RCC 7860 (cell line): Measurements from ENCODE around the gene RRM2.

Experiments
- DNase-seq: peaks from one replicate; pipeline ENCODE4 v3.0.0-alpha.2; 2015; ENCODE audit warnings: low spot score
- FAIRE-seq: peaks from 2 replicates; lab custom pipeline; 2012; peaks lifted over from hg19 to GRCh38; lab: Jason Lieb, UNC

Gene RRM2

DNA sequence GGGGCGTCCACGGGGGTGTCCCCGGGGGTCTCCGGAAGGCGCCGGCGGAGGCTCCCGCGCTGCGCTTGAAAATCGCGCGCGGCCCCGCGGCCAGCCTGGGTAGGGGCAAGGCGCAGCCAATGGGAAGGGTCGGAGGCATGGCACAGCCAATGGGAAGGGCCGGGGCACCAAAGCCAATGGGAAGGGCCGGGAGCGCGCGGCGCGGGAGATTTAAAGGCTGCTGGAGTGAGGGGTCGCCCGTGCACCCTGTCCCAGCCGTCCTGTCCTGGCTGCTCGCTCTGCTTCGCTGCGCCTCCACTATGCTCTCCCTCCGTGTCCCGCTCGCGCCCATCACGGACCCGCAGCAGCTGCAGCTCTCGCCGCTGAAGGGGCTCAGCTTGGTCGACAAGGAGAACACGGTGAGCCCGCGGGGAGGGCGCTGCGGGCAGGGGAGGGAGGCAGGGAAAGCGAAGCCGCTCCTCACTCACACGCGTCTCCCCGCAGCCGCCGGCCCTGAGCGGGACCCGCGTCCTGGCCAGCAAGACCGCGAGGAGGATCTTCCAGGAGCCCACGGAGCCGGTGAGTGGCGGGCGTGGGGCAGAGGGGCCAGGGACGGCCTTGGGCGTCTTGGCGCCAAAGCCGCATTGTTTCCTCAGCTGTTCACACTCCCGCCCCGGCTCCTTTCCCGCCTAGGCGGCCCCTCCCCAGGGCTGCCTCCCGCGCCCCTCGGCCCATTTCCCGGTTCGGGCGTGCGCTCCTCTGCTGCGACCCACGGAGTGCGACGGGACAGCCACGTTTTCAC is at the start of gene RRM2:
Gene RRM2, plus strand, starts transcription at position 240 of the 781 bp plus-strand sequence. Its CDS starts 60 bp downstream, at position 300.
- peak; percentile 89 for DNase-seq
- FAIRE-seq, result no peak

DNA sequence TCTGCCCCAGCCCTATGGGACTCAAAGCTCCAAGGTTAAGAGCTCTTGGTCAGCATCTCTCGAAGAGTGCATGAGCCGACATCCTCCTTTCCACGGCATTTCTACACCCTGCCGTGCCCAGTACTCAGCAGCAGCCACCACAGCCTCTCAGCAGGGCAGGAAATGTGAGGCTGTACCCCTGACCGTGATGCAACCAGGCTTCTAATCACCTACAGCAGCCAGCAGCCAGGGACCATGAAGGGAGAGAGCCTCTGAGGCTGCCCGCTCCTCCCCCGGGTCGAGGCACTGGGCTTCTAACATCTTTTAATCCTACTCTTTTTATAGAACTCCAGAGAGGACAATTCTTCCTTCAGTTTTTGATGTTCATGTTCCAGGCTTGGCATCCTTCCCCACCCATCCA is 48.8 kb upstream of the RRM2 start:
- FAIRE-seq, result no peak
- DNase-seq, result no peak

GRCh38 chr2:10075101-10075500 is 47.4 kb upstream of the RRM2 start:
- DNase-seq, result no peak
- FAIRE-seq, result no peak

DNA sequence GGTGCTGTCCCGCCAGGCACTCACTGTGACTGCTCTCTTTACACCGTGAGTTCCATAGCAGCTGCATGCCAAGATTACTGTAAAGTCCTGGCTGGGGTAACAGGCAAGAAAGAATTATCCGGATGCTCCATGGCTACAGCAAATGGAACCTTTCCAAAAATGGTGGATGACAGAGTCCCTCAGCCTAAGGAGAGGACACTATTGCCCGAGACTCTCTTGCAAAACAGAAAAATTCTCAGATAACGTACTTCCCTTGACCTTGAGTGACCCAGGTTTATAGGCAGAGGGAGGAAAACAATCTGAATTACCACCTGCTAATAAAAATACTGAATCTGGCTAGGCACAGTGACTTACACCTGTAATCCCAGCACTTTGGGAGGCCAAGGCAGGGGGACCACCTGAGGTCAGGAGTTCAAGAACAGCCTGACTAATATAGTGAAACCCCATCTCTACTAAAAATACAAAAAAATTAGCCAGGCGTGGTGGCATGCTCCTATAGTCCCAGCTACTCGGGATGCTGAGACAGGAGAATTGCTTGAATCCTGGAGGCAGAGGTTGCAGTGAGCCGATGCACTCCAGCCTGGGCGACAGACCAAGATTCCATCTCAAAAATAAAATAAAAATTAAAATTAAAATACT is 46.8 kb upstream of the RRM2 start:
- FAIRE-seq, result no peak
- DNase-seq, result no peak

DNA sequence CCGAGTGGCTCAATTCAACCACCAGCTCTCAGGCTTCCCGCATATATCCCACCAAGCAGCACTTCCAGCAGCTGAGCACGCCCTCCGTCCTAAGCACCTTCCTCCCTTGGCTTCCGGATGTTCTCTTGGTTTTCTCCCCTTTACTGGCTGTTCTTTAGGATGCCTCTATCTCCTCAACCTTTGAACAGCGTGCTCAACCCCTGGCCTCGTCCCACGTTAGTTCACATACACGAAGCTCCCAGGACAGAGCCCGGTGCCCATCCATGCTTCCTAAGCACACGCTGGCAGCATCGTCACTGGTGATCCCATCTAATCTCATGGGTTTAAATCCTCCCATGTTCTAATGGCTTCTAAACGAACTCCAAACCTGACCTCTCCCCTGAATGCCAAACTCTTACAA is 46.0 kb upstream of the RRM2 start:
- FAIRE-seq (no peak), DNase-seq (no peak)

DNA sequence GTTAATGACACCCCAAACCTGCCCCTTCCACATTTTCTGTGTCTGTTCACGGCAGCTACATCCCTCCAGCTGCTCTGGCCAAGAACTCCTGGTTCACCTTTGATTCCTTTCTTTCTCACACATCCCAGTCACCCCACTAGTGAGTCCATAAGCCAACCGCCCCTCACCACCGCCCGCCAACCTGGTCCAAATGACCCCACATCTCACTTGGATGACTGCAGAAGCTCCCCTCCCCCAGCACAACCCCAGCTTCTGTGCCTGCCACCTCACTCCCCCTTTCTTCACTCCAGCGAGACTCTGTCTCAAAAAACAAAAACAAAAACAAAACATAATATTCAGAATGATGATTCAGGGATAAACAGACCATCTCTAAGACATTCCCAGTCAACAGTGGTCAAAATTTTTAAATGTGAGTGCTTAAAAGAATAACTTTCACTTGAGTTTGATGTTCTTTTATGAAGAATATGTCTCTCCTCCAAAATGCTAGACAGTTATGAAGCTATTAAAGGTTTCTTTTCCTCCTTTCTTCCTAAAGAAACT is 45.5 kb upstream of the RRM2 start:
- FAIRE-seq (no peak), DNase-seq (no peak)

- FAIRE-seq (no peak), DNase-seq (no peak)
Measured at GRCh38 chr2:10078001-10078400, 44.5 kb upstream of the RRM2 start.

DNA sequence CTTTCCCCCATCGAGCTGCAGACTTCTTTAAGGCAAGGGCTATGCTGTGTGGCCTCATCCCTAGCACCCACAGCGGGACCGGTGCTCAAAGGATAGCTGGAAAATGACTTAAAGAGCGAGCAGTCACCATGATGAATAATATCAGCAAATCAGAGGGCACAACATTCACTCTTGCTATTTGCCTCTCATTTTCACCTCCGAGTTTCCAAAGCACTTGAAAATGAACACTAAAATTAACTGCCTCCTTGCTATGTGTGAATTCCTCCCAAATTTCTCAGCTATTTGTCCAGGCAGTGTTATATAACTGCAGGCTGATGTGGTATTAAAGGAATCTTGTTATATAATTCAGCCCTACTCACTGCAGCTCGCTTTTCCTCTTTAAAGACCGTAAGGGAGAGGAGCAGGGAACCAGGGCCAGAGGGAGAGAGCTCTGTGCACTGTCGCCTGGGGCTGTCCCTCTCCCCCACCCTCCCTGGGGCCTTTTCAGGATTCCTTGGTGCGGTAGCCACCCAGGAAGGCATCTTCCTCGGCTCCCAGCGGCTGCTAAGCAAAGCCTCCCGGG is 43.8 kb upstream of the RRM2 start:
- no peak for FAIRE-seq
- no peak for DNase-seq

DNA sequence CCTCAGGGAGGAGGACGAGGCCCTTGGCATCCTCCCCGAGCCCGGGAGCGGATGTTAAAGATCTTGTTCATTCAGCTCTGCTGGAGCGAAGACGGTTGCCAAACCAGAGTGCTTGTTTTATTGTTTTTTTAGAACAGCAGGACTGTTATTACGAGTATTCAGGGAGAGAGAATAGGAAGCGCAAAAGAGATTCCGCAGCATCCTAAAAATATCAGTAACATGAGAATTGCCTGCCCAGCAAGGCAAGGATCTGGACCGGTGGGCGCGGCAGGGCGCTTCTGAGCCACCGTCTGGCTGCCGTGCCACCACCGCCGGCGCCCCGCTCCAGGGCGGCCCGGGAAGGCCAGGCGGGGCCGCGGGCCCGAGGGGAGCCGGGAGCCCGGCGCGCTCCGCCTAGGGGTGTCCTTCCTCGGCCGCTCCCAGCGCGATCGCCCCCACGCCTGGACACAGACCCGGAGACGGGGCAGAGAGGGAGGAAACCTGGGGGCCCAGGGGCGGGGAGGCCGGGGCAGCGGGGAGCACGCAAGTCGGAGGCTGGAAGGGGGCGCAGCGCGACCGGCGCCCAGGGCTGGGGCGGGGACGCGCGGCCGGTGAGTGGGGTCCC is 43.2 kb upstream of the RRM2 start:
- FAIRE-seq, result no peak

DNA sequence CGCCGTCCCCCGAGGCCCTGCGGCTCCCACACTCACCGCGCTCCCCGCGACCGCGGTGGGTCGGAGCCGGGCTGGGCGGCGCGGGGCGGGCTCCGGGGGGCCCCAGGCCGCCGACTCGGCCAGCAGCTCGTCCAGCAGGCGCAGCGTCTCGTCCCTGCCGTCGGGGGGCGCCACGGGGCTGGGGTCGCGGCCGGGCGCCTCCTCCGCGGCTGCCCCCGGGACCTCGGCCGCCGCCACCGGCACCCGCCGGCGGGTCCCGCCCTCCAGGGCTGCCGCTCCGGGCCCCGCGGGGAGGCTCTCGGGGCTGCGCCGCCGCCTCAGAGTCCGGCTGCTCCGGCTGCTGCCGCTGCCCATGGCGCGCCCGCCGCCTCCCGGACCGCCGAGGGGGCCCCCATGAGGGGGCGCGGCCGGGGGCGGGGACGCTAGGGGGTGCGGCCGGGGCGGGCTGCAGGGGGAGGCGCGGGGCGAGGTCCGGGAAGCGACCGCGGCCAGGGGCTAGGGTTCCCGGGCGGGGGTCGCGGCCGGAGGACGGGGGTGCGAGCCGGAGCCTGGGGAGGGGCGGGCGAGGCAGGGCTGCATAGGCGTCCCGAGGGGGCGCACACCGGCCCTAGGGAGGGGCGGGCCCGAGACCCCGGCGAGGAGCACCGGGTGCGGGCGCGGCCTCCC is 42.5 kb upstream of the RRM2 start, which contains the start of gene CYS1:
Gene CYS1, minus strand, starts transcription at position 542 of the 666 bp plus-strand sequence. Its CDS starts 188 bp downstream, at position 354.
- FAIRE-seq (no peak), DNase-seq (no peak)

More for the DNA sequence above, 43.2 kb upstream of the RRM2 start:
- DNase-seq, result no peak

- DNase-seq (no peak), FAIRE-seq (no peak)
Measured at GRCh38 chr2:10080536-10081304, 41.8 kb upstream of the RRM2 start.

GRCh38 chr2:10083046-10083445 is 39.5 kb upstream of the RRM2 start:
- DNase-seq, result no peak
- FAIRE-seq, result no peak

GRCh38 chr2:10083692-10084211 is 38.8 kb upstream of the RRM2 start:
- FAIRE-seq, result no peak
- DNase-seq, result no peak

DNA sequence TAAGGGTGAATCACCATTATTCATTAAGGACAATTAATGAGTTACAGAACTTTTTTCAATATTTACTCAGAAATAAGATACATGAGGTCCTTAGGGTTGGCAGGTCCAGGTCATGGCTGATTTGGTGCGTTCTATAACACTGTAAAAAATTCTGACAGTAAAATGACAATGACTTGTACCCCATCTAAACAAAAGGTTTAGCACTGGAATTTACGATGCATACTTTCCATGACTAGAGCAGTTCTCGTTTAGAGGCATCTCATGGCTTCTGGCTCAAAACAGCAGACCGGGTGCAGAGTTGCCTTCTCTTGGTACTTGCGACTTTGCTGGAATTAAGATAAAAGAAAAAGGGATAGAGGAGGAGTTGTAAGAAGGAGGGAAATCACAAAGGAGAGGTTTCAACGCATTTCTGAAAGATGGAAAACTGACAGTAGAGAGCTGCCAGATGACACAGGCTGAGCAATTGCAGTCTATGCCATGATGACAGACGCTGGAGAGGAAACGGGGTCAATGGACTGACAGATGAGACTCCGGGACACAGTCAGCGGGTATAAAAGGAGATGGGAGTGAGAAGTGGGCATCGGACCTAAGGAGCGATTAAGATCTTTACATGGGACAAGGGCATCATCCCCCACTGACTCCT is 38.2 kb upstream of the RRM2 start:
- no peak for DNase-seq
- no peak for FAIRE-seq

GRCh38 chr2:10085043-10085667 is 37.4 kb upstream of the RRM2 start:
- FAIRE-seq (no peak), DNase-seq (no peak)

- DNase-seq, result no peak
- FAIRE-seq, result no peak
Measured at GRCh38 chr2:10085668-10086059, 36.9 kb upstream of the RRM2 start.

DNA sequence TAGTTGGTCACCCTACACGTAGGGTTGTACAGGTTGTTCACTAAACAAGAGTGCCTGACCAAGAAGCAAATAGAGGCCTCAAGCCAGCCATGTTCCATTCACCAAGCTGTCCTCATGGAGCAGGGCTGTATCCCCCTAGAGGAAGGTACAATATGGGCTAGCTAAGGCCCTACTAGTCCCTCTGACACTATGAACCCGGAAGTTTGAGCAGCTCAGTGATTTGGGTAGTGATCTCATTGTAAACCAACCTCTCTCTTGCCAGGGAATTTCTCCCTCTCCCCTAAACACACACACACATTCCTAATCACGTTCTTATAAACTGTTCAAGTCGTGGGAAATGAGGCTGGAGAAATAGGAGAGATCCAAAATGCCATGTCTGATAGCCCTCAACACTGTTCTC is 35.6 kb upstream of the RRM2 start:
- DNase-seq, result no peak
- FAIRE-seq, result no peak

DNA sequence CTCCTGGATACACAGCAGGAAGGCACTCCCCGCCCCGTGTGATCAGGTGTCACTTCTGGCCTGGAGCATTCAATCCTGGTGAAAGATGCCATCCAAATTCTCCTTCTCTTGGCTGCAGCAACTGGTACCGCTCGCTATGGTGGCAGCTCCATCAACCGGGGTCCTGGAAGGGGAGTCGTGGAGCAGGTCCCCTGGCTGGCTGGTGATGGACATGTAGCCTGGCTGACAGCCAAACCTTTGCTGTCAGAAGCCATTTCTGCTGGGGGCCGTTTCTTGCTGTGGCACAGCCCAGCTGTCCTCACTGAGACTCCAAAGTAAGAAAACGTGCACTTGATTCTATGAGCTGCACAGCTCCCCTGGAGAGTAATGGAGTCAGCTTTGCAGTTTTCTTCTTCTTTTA is 35.2 kb upstream of the RRM2 start:
- DNase-seq, result no peak
- no peak for FAIRE-seq
